Measurements from ENCODE around the gene POMGNT2.

- no peak for TF ChIP-seq EZH2 (IDR thresholded peaks at IDR 0.05; ENCODE audit: insufficient read depth, low read length)
- TF ChIP-seq, protein P1, sequence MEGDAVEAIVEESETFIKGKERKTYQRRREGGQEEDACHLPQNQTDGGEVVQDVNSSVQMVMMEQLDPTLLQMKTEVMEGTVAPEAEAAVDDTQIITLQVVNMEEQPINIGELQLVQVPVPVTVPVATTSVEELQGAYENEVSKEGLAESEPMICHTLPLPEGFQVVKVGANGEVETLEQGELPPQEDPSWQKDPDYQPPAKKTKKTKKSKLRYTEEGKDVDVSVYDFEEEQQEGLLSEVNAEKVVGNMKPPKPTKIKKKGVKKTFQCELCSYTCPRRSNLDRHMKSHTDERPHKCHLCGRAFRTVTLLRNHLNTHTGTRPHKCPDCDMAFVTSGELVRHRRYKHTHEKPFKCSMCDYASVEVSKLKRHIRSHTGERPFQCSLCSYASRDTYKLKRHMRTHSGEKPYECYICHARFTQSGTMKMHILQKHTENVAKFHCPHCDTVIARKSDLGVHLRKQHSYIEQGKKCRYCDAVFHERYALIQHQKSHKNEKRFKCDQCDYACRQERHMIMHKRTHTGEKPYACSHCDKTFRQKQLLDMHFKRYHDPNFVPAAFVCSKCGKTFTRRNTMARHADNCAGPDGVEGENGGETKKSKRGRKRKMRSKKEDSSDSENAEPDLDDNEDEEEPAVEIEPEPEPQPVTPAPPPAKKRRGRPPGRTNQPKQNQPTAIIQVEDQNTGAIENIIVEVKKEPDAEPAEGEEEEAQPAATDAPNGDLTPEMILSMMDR (IDR thresholded peaks at IDR 0.05; ENCODE audit: insufficient read depth, low read depth, low read length) = no peak
These were observed 26.3 kb upstream of the POMGNT2 start for GRCh38 chr3:43132193-43132592.

Measured in astrocyte (in vitro differentiated cells and primary cell).